HG03159 (cell line): Measurements from ENCODE around the gene KRTAP4-16.
"Not testable (repeated sequence)": the region's sequence is repeated elsewhere in the genome, so short reads cannot be mapped to it uniquely, and the experiment has no call there.

ENCODE experiments used
- ATAC-seq: cut with Tn5 transposase; IDR thresholded peaks from one replicate; pipeline ENCODE4 v1.9.1; 2021; ENCODE audit warnings: mild to moderate bottlenecking, moderate library complexity; ENCODE audit not compliant: unreplicated experiment

The KRTAP4-16 gene

DNA sequence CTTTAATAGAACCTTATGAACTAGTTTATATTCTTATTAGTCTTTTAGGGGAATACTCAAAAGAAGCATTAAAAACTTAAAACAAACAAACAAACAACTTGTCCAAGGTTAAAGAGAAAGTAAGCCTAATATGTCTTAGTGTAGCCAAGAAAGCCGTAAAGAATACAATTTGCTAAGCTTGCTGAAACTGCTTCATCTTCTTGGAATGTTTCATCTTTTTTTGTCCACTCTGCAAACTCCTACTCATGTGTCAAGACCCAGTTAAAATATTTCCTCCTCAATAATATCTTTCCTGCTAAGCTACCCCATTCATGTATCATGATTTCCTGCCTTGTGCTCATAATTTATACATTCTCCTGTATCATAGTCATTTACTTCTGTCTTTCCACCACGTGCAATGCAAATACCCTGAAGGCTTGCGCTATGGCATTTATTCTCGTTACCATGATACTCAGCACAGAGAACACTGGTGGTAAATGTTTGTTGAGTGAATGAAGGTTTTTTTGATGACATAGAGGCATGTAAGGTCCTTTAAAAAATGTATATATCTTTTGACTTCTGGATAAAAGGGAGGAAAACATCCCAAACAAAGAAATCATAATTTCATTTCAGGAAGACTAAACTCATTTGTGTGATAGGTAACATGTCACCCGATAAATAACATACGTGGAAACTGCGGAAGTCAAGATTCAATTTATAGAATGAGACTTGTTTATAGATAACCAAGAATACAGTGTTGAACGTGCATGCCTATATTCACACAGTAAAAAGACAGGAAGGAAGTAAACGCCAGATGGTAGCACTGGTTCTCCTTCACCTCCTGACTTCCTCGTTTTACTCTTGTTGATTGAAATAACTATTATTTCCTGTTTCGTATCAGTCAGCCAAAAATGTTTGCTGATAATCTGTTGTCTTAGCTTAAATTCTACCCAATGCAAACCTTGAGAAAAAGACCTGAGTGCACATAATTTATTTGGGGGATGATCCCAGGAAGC, 18.0 kb upstream of the KRTAP4-16 start:
- not testable (repeated sequence) for ATAC-seq

DNA sequence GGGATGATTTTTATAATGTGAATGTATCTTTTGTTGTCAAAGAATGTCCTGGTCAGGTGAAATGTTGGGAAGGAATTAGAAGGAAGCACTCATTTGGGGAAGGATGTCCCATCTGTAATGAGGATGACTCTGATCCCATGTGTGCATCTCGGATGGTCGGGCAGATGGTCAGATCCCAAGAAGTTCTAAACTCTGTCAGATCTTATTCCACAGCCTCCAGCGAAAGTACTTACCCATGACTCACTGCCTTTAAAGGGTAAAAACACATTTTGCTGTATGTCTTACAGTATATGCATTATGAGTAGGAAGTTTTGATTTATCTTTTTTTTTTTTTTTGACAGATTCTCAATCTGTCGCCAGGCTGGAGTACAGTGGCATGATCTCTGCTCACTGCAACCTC, 16.7 kb upstream of the KRTAP4-16 start:
- no peak for ATAC-seq

- not testable (repeated sequence) for ATAC-seq
Measured at GRCh38 chr17:41117846-41118386, 15.9 kb upstream of the KRTAP4-16 start, which contains the start of gene KRTAP4-11. Gene KRTAP4-11 (minus strand): TSS chr17:41118373. CDS start chr17:41118315, 58 bp downstream.

DNA sequence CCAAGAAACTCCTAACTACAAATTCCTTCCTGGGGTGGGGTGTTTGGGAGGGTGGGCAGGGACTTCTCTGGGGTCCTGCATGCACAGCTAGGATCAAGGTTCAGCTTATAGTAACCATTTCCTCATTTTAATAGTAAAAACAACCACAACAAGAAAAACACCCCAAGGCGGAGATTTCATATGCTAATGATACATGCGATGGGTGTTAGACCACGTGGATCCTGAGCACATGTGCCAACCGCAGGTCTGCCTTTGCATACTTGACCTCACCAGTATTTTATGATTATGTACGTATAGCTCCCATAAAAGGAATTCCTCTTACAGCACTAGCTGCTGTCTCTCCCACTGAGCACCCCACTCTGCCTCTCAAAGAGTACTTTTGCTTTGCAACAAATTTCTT, 14.3 kb upstream of the KRTAP4-16 start:
- no peak for ATAC-seq

- no peak for ATAC-seq
Measured at GRCh38 chr17:41111151-41111885, 9.3 kb upstream of the KRTAP4-16 start.

DNA sequence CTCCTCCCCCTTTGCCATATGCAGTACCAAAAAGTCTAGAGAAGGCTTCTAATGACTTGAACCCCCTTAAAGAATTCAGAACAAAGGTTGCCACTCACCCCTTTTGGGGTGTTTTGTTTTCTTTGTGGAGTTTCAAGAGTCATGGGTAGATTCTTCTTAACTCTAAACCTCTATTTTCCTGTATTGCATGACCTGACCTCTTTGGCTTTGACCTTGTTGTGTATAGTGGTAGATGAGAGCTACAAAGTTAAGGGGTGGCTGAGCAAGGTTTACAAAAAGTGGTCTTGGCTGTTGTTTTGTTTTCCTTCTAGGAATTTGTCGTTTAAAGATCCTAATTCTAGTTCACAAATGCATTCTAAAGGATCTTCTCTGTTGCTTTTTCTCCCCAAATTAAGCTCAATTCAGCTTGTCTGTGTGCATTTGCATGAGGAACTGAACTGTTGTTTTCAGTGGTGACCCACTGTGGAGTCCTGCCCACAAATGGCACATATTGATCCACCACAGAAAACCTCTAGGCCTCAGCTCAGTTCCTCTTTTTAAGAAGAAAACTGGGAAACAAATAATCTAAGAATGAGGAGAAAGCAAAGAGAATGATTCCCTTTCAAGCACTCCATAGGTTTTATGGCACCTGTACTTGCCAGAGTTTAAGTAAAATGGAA, 6.8 kb upstream of the KRTAP4-16 start:
- not testable (repeated sequence) for ATAC-seq

DNA sequence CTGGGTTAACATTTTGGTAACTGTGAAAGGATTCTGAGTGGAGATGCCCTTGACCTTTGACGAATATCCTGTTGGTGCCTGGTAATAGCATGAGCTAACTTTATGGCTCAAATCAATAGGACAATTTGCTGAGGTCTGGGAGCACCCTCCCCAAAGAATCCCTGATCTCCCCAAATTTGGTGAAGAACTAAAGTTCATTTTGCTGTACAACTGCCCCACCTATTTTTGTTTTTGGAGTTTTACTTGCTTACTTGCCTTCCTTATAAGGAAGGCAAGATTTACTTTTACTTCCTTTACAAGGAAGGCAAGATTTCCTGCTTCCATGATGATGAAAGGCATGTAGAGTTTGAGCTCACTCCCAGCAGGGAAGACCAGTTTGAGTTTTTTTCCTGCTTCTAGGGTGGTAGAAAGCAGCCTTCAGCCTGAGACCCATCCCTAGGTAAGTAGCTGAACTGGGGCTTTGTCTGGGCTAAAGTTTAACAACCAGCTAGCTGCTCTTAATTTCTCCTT, 6.0 kb upstream of the KRTAP4-16 start:
- no peak for ATAC-seq

DNA sequence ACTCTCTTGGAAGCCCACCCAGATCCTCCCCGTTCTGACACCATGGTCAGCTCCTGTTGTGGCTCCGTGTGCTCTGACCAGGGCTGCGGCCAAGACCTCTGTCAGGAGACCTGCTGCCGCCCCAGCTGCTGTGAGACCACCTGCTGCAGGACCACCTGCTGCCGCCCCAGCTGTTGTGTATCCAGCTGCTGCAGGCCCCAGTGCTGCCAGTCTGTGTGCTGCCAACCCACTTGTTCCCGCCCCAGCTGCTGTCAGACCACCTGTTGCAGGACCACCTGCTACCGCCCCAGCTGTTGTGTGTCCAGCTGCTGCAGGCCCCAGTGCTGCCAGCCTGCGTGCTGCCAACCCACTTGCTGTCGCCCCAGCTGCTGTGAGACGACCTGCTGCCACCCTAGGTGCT, 3.3 kb upstream of the KRTAP4-16 start, which contains the start of gene KRTAP4-9:
KRTAP4-9 (plus strand) TSS at position 43 of the 400 bp plus-strand sequence; CDS start at position 43, 0 bp downstream.
- ATAC-seq, result not testable (repeated sequence)

- not testable (repeated sequence) for ATAC-seq
Measured at GRCh38 chr17:41104386-41105038, 2.5 kb upstream of the KRTAP4-16 start.

DNA sequence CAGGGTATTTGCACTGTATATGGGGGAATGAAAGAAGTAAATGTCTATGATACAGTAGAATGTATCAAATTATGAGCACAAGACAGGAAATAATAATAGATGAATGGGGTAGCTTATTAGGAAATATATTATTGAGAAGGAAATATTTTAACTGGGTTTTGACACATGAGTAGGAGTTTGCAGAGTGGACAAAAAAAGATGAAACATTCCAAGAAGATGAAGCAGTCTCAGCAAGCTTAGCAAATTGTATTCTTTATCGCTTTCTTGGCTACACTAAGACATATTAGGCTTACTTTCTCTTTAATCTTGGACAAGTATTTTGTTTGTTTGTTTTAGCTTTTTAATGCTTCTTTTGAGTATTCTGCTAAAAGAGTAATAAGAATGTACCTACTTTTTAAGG, 1.9 kb upstream of the KRTAP4-16 start:
- no peak for ATAC-seq

DNA sequence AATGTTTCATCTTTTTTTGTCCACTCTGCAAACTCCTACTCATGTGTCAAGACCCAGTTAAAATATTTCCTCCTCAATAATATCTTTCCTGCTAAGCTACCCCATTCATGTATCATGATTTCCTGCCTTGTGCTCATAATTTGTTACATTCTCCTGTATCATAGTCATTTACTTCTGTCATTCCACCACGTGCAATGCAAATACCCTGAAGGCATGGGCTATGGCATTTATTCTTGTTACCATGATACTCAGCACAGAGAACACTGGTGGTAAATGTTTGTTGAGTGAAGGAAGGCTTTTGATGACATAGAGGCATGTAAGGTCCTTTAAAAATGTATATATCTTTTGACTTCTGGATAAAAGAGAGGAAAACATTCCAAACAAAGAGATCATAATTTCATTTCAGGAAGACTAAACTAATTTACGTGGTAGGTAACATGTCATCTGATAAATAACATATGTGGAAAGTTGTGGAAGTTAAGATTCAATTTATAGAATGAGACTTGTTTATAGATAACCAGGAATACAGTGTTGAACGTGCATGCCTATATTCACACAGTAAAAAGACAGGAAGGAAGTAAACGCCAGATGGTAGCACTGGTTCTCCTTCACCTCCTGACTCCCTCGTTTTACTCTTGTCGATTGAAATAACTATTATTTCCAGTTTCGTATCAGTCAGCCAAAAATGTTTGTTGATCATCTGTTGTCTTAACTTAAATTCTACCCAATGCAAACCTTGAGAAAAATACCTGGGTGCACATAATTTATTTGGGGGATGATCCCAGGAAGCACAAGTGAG, 2.1 kb downstream of the KRTAP4-16 start:
- not testable (repeated sequence) for ATAC-seq

DNA sequence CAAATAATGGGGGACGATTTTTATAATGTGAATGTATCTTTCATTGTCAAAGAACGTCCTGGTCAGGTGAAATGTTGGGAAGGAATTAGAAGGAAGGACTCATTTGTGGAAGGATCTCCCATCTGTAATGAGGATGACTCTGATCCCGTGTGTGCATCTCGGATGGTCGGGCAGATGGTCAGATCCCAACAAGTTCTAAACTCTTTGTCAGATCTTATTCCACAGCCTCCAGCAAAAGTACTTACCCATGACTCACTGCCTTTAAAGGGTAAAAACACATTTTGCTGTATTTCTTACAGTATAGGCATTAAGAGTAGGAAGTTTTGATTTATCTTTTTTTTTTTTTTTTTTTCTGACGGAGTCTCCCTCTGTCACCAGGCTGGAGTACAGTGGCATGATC, 3.5 kb downstream of the KRTAP4-16 start:
- ATAC-seq, result no peak

DNA sequence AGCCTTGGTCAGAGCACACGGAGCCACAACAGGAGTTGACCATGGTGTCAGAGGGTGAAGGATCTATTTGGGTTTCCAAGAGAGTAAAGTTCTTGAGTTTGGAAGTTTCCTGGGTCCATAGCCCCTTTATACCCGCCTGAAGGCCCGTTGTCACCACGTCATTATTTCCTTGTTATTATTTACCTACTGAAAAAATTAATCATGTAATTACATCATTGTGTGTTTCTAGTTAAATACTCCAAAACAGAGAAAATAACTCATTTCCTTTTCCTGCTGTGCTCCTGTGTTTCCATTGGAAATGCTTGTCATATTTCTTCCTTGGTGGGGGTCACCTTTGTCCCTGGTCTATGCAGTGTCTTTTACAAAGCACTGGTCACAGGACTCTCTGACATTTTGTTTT, 4.0 kb downstream of the KRTAP4-16 start, which contains the start of gene KRTAP4-8:
KRTAP4-8 (minus strand) TSS at position 101 of the 400 bp plus-strand sequence; CDS start at position 43, 58 bp downstream.
- no peak for ATAC-seq

DNA sequence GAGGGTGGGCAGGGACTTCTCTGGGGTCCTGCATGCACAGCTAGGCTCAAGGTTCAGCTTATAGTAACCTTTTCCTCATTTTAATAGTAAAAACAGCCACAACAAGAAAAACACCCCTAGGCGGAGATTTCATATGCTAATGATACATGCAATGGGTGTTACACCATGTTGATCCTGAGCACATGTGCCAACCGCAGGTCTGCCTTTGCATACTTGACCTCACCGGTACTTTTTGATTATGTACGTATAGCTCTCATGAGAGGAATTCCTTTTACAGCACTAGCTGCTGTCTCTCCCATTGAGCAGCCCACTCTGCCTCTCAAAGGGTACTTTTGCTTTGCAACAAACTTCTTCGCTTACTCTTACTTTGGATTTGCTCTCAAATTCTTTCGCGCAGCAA, 6.0 kb downstream of the KRTAP4-16 start:
- ATAC-seq, result no peak

- ATAC-seq, result not testable (repeated sequence)
Measured at GRCh38 chr17:41088760-41089352, 13.2 kb downstream of the KRTAP4-16 start.

DNA sequence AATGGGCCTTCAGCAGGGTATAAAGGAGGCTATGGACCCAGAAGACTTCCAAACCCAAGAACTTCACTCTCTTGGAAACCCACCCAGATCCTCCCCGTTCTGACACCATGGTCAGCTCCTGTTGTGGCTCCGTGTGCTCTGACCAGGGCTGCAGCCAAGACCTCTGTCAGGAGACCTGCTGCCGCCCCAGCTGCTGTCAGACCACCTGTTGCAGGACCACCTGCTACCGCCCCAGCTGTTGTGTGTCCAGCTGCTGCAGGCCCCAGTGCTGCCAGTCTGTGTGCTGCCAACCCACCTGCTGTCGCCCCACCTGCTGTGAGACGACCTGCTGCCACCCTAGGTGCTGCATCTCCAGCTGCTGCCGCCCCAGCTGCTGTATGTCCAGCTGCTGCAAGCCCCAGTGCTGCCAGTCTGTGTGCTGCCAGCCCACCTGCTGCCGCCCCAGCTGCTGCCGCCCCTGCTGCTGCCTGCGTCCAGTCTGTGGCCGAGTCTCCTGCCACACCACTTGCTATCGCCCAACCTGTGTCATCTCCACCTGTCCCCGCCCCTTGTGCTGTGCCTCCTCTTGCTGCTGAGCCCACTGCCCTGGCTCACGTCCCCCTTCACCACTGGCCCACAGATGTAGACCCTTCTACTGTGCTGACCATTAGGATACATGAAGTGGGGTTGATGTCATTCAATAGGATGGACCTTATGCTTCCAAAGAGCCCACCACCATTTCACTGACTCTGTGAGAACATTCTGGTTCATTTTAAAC, 17.7 kb downstream of the KRTAP4-16 start, which contains the start of gene KRTAP4-7:
KRTAP4-7 (plus strand) TSS at position 51 of the 757 bp plus-strand sequence; CDS start at position 108, 57 bp downstream.
- ATAC-seq, result not testable (repeated sequence)

- ATAC-seq, result not testable (repeated sequence)
Measured at GRCh38 chr17:41083427-41083826, 18.6 kb downstream of the KRTAP4-16 start.

DNA sequence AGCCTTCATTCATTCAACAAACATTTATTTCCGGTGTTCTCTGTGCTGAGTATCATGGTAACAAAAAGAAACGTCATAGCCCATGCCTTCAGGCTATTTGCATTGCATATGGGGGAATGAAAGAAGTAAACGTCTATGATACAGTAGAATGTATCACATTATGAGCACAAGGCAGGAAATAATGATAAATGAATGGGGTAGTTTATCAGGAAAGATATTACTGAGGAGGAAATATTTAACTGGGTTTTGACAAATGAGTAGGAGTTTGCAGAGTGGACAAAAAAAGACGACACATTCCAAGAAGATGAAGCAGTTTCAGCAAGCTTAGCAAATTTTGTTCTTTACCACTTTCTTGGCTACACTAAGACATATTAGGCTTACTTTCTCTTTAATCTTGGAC, 19.4 kb downstream of the KRTAP4-16 start:
- ATAC-seq, result no peak
